ENCODE results near the gene SLC16A12. TPM values are rescaled to one million over a fixed set of nuclear protein-coding genes. Genes with fewer than 3 reads are reported as not detected.

Gene SLC16A12
- total RNA-seq, 1 experiment from 2014 or later, result not detected

DNA sequence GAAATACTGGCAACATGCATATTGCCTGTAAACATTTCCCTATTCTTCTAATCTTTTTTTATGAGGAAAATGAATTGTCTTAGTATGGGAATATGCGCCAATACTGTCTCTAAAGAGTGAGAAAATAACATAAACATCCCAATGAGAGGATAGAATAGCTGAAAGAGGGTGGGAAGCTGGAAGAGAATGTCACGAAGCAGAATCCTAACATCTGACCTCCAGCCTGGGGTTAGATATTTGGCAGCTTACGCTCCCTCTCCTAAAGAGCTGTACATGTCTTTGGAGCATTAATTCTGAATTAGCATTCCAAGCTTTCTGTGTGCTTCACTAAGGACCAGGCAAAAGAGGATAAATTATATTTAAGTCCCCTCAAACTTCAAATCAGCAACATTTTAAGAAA lies 31.6 kb upstream of the SLC16A12 start:
- no peaks in the 10 kb centered on the region for H3K9me3 ChIP-seq (ENCODE audit: low read length)
- no peaks in the 10 kb centered on the region for H3K79me2 ChIP-seq (ENCODE audit: low read length)
- no peak overlapping the region for H3K4me2 ChIP-seq (ENCODE audit: low read depth, low read length, poor library complexity, severe bottlenecking)
- no peak overlapping the region for H3K4me3 ChIP-seq (ENCODE audit: low read length)
- H2AFZ ChIP-seq (ENCODE audit: low read length), result no peak overlapping the region
- no peaks in the 10 kb centered on the region for H3K9me2 ChIP-seq (replicated peaks; ENCODE audit: insufficient read depth, low read length)
- H3K36me3 ChIP-seq (ENCODE audit: insufficient read depth, low read length), result no peaks in the 10 kb centered on the region
- H4K20me1 ChIP-seq (ENCODE audit: insufficient read depth, low read depth, low read length), result no peaks in the 10 kb centered on the region
- H3K27ac ChIP-seq (ENCODE audit: low read length), result no peak overlapping the region
- no peak for DNase-seq
- no peaks in the 10 kb centered on the region for H3K27me3 ChIP-seq (ENCODE audit: low read length)
- H3K9ac ChIP-seq (ENCODE audit: low read length), result no peak overlapping the region
- H3K4me1 ChIP-seq (ENCODE audit: low read length), result no peaks in the 10 kb centered on the region

DNA sequence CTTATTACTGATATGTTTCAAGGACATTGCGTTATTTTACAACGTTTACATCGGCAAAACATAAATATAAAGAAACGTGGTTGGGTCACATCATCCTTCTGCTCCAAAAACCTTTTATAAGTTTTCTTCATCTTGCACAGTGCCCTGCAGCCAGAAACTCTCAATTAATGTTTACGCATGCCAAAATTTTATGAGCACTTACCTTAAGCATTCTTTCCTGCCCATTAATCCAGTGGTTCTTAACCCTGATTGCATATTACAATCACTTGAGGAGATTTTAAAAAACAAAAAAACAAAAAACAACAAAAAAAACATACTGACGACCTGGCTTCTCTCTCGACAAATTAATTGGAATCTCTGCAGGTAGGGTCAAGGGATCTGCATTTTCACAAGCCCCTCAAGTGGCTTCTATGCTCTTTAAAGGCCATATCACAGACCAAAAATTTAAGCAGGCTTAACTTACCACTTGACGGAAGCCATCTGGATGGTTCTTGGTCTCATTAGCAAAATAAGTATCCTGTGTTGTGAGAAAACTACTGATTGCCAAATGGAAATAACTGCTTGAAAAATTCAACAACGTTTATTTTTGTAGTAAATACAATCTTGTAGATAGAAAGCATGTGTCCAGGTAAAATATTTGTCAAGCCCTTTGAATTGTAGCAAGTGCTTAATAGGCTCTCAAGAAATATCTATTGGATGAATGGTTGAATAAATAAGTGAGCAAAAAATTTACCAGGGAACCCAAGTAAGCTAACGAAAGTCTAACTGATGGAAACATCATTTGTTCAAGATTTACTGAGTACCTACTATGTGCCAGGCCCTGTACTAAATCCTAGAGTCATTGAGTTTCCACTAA lies 30.9 kb upstream of the SLC16A12 start:
- Histone ChIP-seq H3K9me3 (ENCODE audit: low read length) (no peaks in the 10 kb centered on the region), H2AFZ (ENCODE audit: low read length) (no peak overlapping the region), H3K9me2 (replicated peaks; ENCODE audit: insufficient read depth, low read length) (no peaks in the 10 kb centered on the region), H3K4me1 (ENCODE audit: low read length) (no peaks in the 10 kb centered on the region), H3K79me2 (ENCODE audit: low read length) (no peaks in the 10 kb centered on the region), H4K20me1 (ENCODE audit: insufficient read depth, low read depth, low read length) (no peaks in the 10 kb centered on the region), H3K4me2 (ENCODE audit: low read depth, low read length, poor library complexity, severe bottlenecking) (no peak overlapping the region), H3K27me3 (ENCODE audit: low read length) (no peaks in the 10 kb centered on the region), H3K27ac (ENCODE audit: low read length) (no peak overlapping the region), H3K9ac (ENCODE audit: low read length) (no peak overlapping the region), H3K36me3 (ENCODE audit: insufficient read depth, low read length) (no peaks in the 10 kb centered on the region), H3K4me3 (ENCODE audit: low read length) (no peak overlapping the region)
- no peak for DNase-seq

DNA sequence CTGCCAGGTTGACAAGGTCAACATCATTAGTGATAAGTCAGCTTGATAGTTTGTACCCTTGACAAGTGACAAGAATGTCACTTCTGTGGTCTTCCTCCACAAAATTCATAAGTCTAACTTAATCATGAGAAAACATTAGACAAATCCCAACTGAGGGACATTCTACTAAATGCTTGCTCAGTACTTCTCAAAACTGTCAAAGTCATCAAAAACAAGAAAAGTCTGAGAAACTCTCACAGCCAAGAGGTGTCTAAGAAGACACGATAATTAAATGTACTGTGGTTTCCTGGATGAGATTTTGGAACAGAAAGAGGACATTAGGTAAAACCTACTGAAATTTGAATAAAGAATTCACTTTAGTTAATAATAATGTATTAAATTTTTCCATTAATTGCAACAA lies 29.8 kb upstream of the SLC16A12 start:
- H3K4me3 ChIP-seq (ENCODE audit: low read length), result no peak overlapping the region
- H2AFZ ChIP-seq (ENCODE audit: low read length), result no peak overlapping the region
- H3K4me1 ChIP-seq (ENCODE audit: low read length), result no peaks in the 10 kb centered on the region
- no peak overlapping the region for H3K4me2 ChIP-seq (ENCODE audit: low read depth, low read length, poor library complexity, severe bottlenecking)
- H3K36me3 ChIP-seq (ENCODE audit: insufficient read depth, low read length), result no peaks in the 10 kb centered on the region
- H3K27ac ChIP-seq (ENCODE audit: low read length), result no peak overlapping the region
- H3K9me3 ChIP-seq (ENCODE audit: low read length), result no peaks in the 10 kb centered on the region
- H3K9ac ChIP-seq (ENCODE audit: low read length), result no peak overlapping the region
- no peaks in the 10 kb centered on the region for H3K79me2 ChIP-seq (ENCODE audit: low read length)
- no peaks in the 10 kb centered on the region for H4K20me1 ChIP-seq (ENCODE audit: insufficient read depth, low read depth, low read length)
- H3K9me2 ChIP-seq (replicated peaks; ENCODE audit: insufficient read depth, low read length), result no peaks in the 10 kb centered on the region
- H3K27me3 ChIP-seq (ENCODE audit: low read length), result no peaks in the 10 kb centered on the region
- no peak for DNase-seq

DNA sequence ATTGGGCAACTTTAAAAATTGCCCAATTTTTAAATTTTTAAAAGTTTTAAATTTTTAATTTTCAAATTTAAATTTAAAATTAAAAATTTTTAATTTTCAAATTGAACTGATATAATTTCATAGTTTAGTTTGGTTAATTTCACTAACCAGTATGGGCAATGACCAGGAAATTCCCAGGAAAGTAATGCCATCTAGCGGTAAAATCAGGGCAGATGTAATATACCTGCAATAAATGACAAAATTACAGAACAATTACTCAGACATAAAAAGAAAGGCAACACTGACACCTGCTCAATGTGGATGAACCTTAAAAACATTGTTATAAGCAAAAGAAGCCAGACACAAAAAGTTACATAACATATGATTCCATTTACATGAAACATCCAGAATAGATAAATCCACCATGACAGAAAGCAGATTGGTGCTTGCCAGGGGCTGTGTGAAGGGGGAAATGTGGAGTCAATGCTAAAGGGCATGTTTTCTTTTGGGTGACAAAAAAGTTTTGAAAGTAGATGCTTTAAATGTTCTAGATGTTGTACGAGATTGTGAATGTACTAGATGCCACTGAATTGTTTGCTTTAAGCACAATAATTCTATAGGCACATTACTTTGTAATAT lies 28.6 kb upstream of the SLC16A12 start:
- Histone ChIP-seq H3K9ac (ENCODE audit: low read length) (no peak overlapping the region), H3K9me2 (replicated peaks; ENCODE audit: insufficient read depth, low read length) (no peaks in the 10 kb centered on the region), H4K20me1 (ENCODE audit: insufficient read depth, low read depth, low read length) (no peaks in the 10 kb centered on the region), H3K4me1 (ENCODE audit: low read length) (no peaks in the 10 kb centered on the region), H3K27ac (ENCODE audit: low read length) (no peak overlapping the region), H3K4me2 (ENCODE audit: low read depth, low read length, poor library complexity, severe bottlenecking) (no peak overlapping the region), H2AFZ (ENCODE audit: low read length) (no peak overlapping the region), H3K4me3 (ENCODE audit: low read length) (no peak overlapping the region), H3K27me3 (ENCODE audit: low read length) (no peaks in the 10 kb centered on the region), H3K36me3 (ENCODE audit: insufficient read depth, low read length) (no peaks in the 10 kb centered on the region), H3K9me3 (ENCODE audit: low read length) (no peaks in the 10 kb centered on the region), H3K79me2 (ENCODE audit: low read length) (no peaks in the 10 kb centered on the region)
- DNase-seq, result peak; percentile 63

DNA sequence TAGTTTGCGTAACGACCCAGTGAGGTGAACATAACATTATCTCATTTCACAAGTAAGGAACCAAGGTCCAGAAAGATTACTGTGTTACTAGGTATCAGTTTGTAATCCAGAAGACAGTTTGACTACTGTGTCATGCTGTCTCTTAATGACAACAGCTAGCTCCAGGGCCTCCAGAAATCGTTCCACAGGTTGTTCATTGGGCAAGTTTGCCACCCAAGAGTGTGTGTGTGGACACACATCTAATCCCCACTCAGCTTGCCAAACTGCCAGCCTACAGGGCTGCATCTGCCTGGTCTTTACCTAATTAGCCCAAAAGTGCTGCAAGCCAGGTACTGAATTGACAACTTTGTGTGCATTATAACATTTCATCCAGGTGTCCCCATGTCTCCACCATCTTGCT lies 27.9 kb upstream of the SLC16A12 start:
- no peaks in the 10 kb centered on the region for H3K4me1 ChIP-seq (ENCODE audit: low read length)
- H3K27ac ChIP-seq (ENCODE audit: low read length), result no peak overlapping the region
- H3K9ac ChIP-seq (ENCODE audit: low read length), result no peak overlapping the region
- no peak overlapping the region for H3K4me2 ChIP-seq (ENCODE audit: low read depth, low read length, poor library complexity, severe bottlenecking)
- no peaks in the 10 kb centered on the region for H3K79me2 ChIP-seq (ENCODE audit: low read length)
- H3K4me3 ChIP-seq (ENCODE audit: low read length), result no peak overlapping the region
- no peaks in the 10 kb centered on the region for H3K27me3 ChIP-seq (ENCODE audit: low read length)
- no peak for DNase-seq
- H4K20me1 ChIP-seq (ENCODE audit: insufficient read depth, low read depth, low read length), result no peaks in the 10 kb centered on the region
- H3K36me3 ChIP-seq (ENCODE audit: insufficient read depth, low read length), result no peaks in the 10 kb centered on the region
- no peaks in the 10 kb centered on the region for H3K9me2 ChIP-seq (replicated peaks; ENCODE audit: insufficient read depth, low read length)
- no peak overlapping the region for H2AFZ ChIP-seq (ENCODE audit: low read length)
- H3K9me3 ChIP-seq (ENCODE audit: low read length), result no peaks in the 10 kb centered on the region

DNA sequence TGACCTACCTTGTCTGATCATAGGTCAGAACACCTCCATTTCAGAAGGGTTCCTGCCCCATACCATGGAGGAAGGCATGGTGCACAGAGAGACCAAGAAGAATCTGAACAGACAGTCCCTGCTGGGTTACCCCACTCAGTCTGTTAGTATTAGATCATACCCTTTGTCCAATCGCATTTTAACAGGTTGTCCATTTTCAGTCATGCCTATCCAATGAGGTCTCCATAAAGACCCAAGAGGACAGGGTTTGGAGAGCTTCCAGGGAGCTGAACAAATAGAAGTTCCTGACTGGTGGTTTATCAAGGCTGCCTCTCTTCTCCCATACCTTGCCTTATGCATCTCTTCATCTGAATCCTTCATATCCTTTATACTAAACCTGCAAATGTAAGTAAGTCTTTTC lies 21.2 kb upstream of the SLC16A12 start:
- Histone ChIP-seq H3K27ac (ENCODE audit: low read length) (no peak overlapping the region), H3K9me3 (ENCODE audit: low read length) (no peaks in the 10 kb centered on the region), H3K9me2 (replicated peaks; ENCODE audit: insufficient read depth, low read length) (no peaks in the 10 kb centered on the region), H2AFZ (ENCODE audit: low read length) (no peak overlapping the region), H3K9ac (ENCODE audit: low read length) (no peak overlapping the region), H3K79me2 (ENCODE audit: low read length) (no peaks in the 10 kb centered on the region), H3K27me3 (ENCODE audit: low read length) (no peaks in the 10 kb centered on the region), H4K20me1 (ENCODE audit: insufficient read depth, low read depth, low read length) (no peaks in the 10 kb centered on the region), H3K4me3 (ENCODE audit: low read length) (no peak overlapping the region), H3K36me3 (ENCODE audit: insufficient read depth, low read length) (no peaks in the 10 kb centered on the region), H3K4me1 (ENCODE audit: low read length) (no peaks in the 10 kb centered on the region), H3K4me2 (ENCODE audit: low read depth, low read length, poor library complexity, severe bottlenecking) (no peak overlapping the region)
- no peak for DNase-seq

DNA sequence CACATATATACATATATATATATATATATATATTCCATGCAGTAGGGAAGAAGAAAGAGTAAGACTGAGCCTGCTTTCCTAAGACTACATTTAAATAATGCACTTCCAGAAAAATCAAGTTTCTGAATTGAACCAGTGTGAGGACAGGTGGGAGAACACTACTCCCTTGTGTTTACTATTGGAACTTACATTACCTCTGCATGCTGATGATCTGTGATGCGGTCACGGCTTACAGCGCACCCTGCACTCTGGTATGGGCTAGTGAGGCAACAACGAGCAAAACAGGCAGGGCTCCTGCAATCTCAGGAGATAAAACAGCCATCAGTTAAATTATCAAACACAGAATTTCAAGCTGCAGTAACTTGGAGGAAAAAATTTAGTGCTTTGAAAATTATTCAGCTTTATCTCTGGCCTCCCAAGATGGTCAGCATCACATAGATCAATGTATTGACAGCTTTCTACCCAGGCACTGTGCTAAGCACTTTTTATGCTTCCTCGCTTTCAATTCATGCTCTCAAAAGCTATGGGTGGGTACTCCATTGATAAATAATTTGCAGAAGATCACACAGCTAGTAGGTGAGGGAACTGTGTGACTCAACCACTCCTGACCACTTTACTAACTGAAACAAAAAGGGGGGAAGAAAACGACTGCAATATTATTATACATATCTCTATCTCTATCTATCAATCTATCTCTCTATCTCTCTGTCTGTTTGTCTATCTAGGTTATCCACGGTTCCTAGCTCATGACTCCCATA lies 20.5 kb upstream of the SLC16A12 start:
- Histone ChIP-seq H4K20me1 (ENCODE audit: insufficient read depth, low read depth, low read length) (no peaks in the 10 kb centered on the region), H3K36me3 (ENCODE audit: insufficient read depth, low read length) (no peaks in the 10 kb centered on the region)
- no peak for DNase-seq

DNA sequence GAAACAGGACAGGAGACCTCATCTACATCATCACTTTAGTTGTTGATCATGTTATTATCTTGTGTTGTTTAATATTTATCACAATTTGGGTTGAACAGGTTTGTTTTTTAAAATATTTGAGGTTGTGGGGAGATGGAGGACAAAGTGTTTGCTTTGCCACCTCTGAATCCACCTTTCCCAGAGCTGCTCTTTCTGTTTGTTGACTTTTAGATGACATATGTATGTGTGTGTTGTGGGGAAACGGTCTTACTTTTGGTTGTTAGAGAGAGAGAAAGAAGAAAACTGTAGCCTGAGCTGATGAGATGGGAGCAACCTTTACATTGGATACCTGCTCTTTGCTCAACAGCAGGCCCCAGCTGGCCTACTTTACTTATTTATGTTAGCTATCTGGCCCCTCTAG lies 19.0 kb upstream of the SLC16A12 start:
- no peak overlapping the region for H3K27ac ChIP-seq (ENCODE audit: low read length)
- no peak overlapping the region for H2AFZ ChIP-seq (ENCODE audit: low read length)
- DNase-seq, result no peak

More for the DNA sequence above, 20.5 kb upstream of the SLC16A12 start:
- no peak overlapping the region for H2AFZ ChIP-seq (ENCODE audit: low read length)
- no peaks in the 10 kb centered on the region for H3K27me3 ChIP-seq (ENCODE audit: low read length)
- H3K79me2 ChIP-seq (ENCODE audit: low read length), result no peaks in the 10 kb centered on the region
- no peak overlapping the region for H3K4me3 ChIP-seq (ENCODE audit: low read length)
- no peaks in the 10 kb centered on the region for H3K9me3 ChIP-seq (ENCODE audit: low read length)
- H3K9ac ChIP-seq (ENCODE audit: low read length), result no peak overlapping the region
- H3K27ac ChIP-seq (ENCODE audit: low read length), result no peak overlapping the region
- no peaks in the 10 kb centered on the region for H3K9me2 ChIP-seq (replicated peaks; ENCODE audit: insufficient read depth, low read length)
- no peak overlapping the region for H3K4me2 ChIP-seq (ENCODE audit: low read depth, low read length, poor library complexity, severe bottlenecking)
- H3K4me1 ChIP-seq (ENCODE audit: low read length), result no peaks in the 10 kb centered on the region

More for the DNA sequence above, 19.0 kb upstream of the SLC16A12 start:
- Histone ChIP-seq H3K9me2 (replicated peaks; ENCODE audit: insufficient read depth, low read length) (no peaks in the 10 kb centered on the region), H3K9me3 (ENCODE audit: low read length) (no peaks in the 10 kb centered on the region), H3K4me3 (ENCODE audit: low read length) (no peak overlapping the region), H3K27me3 (ENCODE audit: low read length) (no peaks in the 10 kb centered on the region), H3K4me1 (ENCODE audit: low read length) (no peaks in the 10 kb centered on the region), H3K79me2 (ENCODE audit: low read length) (no peaks in the 10 kb centered on the region), H3K9ac (ENCODE audit: low read length) (no peak overlapping the region), H3K36me3 (ENCODE audit: insufficient read depth, low read length) (no peaks in the 10 kb centered on the region), H4K20me1 (ENCODE audit: insufficient read depth, low read depth, low read length) (no peaks in the 10 kb centered on the region), H3K4me2 (ENCODE audit: low read depth, low read length, poor library complexity, severe bottlenecking) (no peak overlapping the region)
